HG03520 (cell line): ENCODE results near the gene ABI3BP.
"Not testable (repeated sequence)": the region's sequence is repeated elsewhere in the genome, so short reads cannot be mapped to it uniquely, and the experiment has no call there.

Experiments
- ATAC-seq: cut with Tn5 transposase; IDR thresholded peaks from one replicate; pipeline ENCODE4 v1.9.1; 2021; ENCODE audit warnings: mild to moderate bottlenecking, moderate library complexity; ENCODE audit not compliant: unreplicated experiment

Gene ABI3BP

GRCh38 chr3:100946096-100946495 lies 47.1 kb downstream of the ABI3BP start:
- ATAC-seq: not testable (repeated sequence)

GRCh38 chr3:100941451-100941850 lies 51.8 kb downstream of the ABI3BP start:
- ATAC-seq: no peak

GRCh38 chr3:100941041-100941440 lies 52.2 kb downstream of the ABI3BP start:
- ATAC-seq: no peak

DNA sequence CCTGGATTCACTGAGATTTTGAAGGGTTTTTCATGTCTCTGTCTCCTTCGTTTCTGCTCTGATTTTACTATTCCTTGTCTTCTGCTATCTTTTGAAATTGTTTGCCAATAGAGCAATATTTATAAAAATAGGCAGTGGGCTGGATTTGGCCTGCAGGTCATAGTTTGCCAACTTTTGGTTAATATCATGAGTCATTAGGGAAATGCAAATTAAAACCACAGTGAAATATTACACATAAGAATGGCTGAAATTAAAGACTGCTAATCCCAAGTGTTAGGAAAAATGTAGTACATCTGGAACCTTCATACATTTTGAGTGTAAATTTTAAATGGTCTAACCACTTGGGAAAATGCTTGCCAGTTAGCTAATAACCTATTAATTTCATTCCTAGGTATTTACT lies 56.3 kb downstream of the ABI3BP start:
- ATAC-seq: no peak

- no peak for ATAC-seq
Observed at GRCh38 chr3:100932491-100932890, 60.7 kb downstream of the ABI3BP start.

DNA sequence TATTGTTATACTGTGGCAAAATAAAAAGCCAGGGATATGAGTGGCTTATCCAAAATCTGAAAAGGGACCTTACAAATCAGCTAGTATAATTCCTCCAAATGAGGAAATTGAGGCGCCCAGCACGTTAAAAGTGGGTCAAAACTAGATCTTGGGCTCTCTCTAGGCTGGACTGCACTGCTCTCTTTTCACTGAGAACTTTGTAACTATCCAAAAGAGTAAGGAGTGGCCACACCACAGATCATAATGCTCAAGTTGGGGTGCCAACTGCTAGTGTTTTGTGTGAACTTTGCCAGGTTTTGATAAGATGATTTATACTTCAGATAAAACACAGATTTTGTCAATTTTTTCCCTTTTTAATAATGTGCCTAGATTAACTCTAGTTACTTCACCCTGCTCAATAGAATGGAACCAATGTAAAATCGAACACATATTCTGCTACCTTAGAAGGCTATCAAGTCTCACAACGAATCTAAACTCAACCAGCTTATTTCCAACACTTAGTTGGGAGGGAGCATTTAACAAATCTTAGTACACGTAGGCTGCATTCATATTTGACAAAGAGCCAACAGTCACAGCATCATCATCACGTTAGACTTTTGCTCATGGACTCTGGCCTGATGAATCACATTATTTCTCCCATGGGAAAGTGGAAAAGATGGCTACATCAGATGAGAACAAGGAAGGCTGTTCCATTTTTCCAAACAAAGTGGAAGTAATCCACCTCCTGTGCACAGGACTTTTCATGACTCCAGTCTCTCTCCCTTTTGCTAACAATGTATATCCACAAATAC lies 64.4 kb downstream of the ABI3BP start:
- ATAC-seq: no peak

GRCh38 chr3:100927775-100928174 lies 65.4 kb downstream of the ABI3BP start:
- no peak for ATAC-seq

DNA sequence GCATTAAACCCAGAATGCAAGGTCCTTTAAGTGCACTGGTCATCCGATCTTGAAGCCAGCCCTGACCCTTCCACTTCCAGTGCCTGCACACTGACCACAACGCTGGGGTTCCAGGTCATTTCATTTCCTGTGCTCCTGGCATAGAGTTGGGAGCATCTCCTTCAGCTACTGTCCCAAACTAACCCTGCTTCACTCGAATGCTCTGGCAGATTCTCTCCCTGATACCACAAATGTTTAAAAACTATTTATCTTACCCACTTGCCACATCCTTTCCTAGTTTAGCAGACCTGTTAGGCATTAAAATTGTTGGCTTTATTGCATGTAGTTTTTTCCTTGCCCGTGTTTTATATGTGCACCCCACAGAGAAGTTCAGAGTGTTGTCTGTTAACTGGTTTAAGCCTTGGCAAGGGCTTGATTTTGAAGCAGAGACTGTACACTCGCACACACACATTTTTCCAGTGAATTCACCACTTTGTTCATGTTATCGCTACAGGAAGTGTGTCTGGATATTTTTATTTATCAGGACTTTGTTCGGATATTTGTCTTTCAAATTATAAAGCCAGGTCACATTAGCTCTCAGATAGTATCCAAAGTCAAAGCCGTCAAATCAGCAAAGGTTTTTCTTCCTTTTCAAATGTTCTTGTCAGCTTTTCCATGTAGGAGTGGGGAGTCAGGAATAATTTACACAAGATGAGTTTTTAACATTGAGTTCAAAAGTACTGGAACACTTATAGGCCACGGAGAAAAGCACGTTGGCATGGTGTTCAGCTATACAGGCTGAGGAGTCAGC lies 77.3 kb downstream of the ABI3BP start:
- ATAC-seq: no peak

DNA sequence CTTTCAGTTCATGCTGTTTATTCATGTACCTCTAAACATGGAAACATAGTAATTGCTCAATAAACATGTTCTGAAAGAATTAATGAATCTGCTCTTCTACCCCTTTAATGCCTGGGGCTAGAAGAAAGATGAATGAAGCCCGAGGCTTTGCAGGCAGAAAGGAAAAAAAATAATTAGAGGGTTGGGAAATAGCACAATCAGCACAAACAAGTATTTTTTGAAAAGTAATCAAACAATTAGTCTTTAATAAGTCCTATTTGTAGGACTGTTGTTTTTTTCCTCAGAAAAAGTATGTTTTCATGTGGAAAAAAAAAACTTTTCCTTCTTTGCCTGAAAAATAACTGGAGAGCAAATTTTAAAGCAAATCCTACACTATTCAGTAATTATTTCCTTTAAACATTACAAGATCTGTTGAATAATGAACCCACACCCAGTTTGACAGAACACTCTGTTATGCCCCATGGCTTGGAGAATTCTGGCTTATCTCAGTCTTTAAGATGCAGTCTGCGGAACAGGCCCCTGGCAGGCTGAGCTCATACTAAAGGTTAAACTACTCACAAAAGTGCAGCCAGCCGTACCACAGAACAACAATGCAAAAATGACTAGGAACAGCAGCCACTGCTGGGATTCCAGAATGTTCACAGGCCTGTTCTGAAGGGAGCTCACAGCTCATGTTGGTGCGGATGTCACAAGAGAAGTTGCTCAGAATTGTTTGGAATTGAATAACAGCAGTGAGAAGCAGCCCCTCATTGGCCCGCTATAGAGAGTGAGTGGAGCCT lies 79.2 kb downstream of the ABI3BP start:
- ATAC-seq: no peak

DNA sequence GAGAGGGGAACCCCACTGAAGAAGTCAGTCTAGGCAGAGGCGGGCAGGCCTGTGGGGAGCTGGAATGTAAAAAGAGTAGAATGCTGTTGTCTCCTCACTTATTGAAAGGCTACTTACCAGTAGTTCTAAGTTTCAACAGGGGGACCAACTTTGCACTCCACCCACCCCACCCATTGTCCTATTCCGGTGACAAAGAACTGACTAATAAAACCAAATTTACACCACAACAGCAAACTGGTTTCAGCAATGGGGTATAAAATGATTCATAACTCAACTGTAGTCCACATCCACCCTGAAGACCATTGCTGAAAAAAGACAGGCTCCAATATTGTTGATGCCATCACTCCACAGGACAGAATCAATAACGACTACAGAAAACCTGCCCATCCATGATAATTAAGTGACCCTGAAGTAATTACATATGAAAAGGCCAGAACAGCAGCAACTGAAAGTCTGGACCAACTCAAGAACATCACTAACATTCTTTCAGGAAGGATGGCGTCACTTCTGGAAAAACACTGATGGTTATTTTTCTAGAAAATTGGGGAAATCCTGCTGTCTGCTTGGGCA lies 80.2 kb downstream of the ABI3BP start:
- no peak for ATAC-seq

GRCh38 chr3:100912571-100912970 lies 80.7 kb downstream of the ABI3BP start:
- no peak for ATAC-seq

DNA sequence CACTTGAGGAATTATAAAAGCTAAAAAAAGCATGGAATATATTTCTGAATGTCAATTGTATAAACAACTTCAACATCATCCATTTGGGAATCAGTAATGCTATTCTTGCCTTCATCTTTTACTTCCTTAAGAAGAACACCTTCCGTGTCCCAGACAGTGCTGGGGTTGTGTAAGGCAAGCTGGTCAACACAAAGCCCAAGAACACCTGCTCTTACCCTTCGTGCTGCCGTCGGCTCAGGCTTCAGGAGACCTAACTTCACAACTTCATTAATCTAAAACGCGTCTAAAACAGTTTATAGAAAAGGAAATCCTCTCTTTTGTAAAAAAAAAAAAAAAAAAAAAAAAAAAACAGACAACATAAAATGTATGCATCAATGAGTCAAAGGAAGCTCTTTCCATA lies 81.3 kb downstream of the ABI3BP start:
- ATAC-seq: no peak

GRCh38 chr3:100910986-100911385 lies 82.2 kb downstream of the ABI3BP start:
- no peak for ATAC-seq

GRCh38 chr3:100902572-100902971 lies 90.6 kb downstream of the ABI3BP start:
- no peak for ATAC-seq

GRCh38 chr3:100900671-100901335 lies 92.4 kb downstream of the ABI3BP start:
- no peak for ATAC-seq

GRCh38 chr3:100899440-100900091 lies 93.7 kb downstream of the ABI3BP start:
- peak; percentile 68 for ATAC-seq

- ATAC-seq: no peak
Observed at GRCh38 chr3:100898681-100899080, 94.5 kb downstream of the ABI3BP start.

- ATAC-seq: no peak
Observed at GRCh38 chr3:100896994-100897393, 96.2 kb downstream of the ABI3BP start.

DNA sequence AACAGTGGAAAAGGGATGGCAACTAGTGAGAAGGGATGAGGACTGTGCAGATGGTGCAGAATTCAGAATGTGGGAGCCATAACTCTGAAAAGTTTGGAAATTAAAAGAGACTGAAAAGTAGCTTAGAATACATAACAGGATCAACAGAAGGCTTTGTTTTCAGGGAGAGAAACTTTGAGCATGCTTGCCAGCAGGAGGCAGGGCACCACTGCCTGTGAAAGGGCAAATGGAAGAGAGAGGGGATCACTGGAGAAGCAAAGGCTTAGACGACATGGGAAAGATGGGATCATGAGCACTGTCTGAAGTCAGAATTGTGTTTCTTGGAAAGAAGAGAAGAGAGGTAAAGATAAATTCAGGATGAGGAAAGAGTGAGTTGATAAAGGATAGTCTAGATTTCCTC lies 99.6 kb downstream of the ABI3BP start:
- no peak for ATAC-seq

GRCh38 chr3:100893108-100893507 lies 100.1 kb downstream of the ABI3BP start:
- ATAC-seq: no peak
